LoVo (cell line): ENCODE data around the gene UBR1.
"Not testable (repeated sequence)": the region's sequence is repeated elsewhere in the genome, so short reads cannot be mapped to it uniquely, and the experiment has no call there.

Source experiments
- DNase-seq: peaks from one replicate; pipeline ENCODE4 v3.0.0-alpha.2; 2016; ENCODE audit warnings: low spot score

Gene UBR1

GRCh38 chr15:42911058-42911592 is 194.7 kb downstream of the UBR1 start:
- DNase-seq, result no peak

GRCh38 chr15:42908538-42908937 is 197.3 kb downstream of the UBR1 start:
- no peak for DNase-seq

GRCh38 chr15:42903388-42904324 is 202.2 kb downstream of the UBR1 start:
- no peak for DNase-seq

- not testable (repeated sequence) for DNase-seq
Measured at GRCh38 chr15:42893911-42894310, 211.9 kb downstream of the UBR1 start.
